ENCODE results near the gene ASPG.

Gene ASPG

GRCh38 chr14:104111301-104112112 lies 26.0 kb downstream of the ASPG start:
- Histone ChIP-seq H3K9ac (ENCODE audit: low read length) (no peak overlapping the region), H4K20me1 (ENCODE audit: insufficient read depth, low read length) (no peaks in the 10 kb centered on the region), H2AFZ (ENCODE audit: low read length) (no peak overlapping the region), H3F3A (ENCODE audit: insufficient read depth, low read length) (no peaks in the 10 kb centered on the region), H3K9me3 (replicated peaks; ENCODE audit: insufficient read depth, low read length) (no peaks in the 10 kb centered on the region), H3K4me1 (ENCODE audit: low read length) (no peaks in the 10 kb centered on the region), H3K79me2 (ENCODE audit: low read length) (no peaks in the 10 kb centered on the region), H3K4me2 (ENCODE audit: low read depth, low read length) (no peak overlapping the region), H3K36me3 (replicated peaks; ENCODE audit: insufficient read depth, low read length) (no peaks in the 10 kb centered on the region), H3K4me3 (ENCODE audit: low read length) (no peak overlapping the region), H3K27ac (ENCODE audit: low read length) (no peak overlapping the region), H3K27me3 (replicated peaks; ENCODE audit: insufficient read depth, low read length) (0 out of 2 replicates have a peak, but pooled peaks cover 4% of the 10 kb centered on the region), H3K9me2 (replicated peaks; ENCODE audit: insufficient read depth, low read length) (no peaks in the 10 kb centered on the region)
- DNase-seq = no peak
- TF ChIP-seq EZH2 (optimal IDR thresholded peaks at IDR 0.05; ENCODE audit: low read depth, low read length) (no peak), CTCF (IDR thresholded peaks at IDR 0.05; ENCODE audit: low read length) (no peak), EZH2phosphoT487 (IDR thresholded peaks at IDR 0.05; ENCODE audit: low read length) (no peak)

- H3K9me2 ChIP-seq (replicated peaks; ENCODE audit: insufficient read depth, low read length) = no peaks in the 10 kb centered on the region
- 0 out of 2 replicates have a peak, but pooled peaks cover 4% of the 10 kb centered on the region for H3K27me3 ChIP-seq (replicated peaks; ENCODE audit: insufficient read depth, low read length)
- H3K27ac ChIP-seq (ENCODE audit: low read length) = no peak overlapping the region
- H2AFZ ChIP-seq (ENCODE audit: low read length) = no peak overlapping the region
- H3F3A ChIP-seq (ENCODE audit: insufficient read depth, low read length) = no peaks in the 10 kb centered on the region
- H3K4me2 ChIP-seq (ENCODE audit: low read depth, low read length) = no peak overlapping the region
- no peaks in the 10 kb centered on the region for H3K4me1 ChIP-seq (ENCODE audit: low read length)
- H3K9me3 ChIP-seq (replicated peaks; ENCODE audit: insufficient read depth, low read length) = no peaks in the 10 kb centered on the region
- DNase-seq = no peak
- no peak overlapping the region for H3K4me3 ChIP-seq (ENCODE audit: low read length)
- no peaks in the 10 kb centered on the region for H4K20me1 ChIP-seq (ENCODE audit: insufficient read depth, low read length)
- no peaks in the 10 kb centered on the region for H3K79me2 ChIP-seq (ENCODE audit: low read length)
- TF ChIP-seq EZH2phosphoT487 (IDR thresholded peaks at IDR 0.05; ENCODE audit: low read length) (no peak), EZH2 (optimal IDR thresholded peaks at IDR 0.05; ENCODE audit: low read depth, low read length) (no peak), CTCF (IDR thresholded peaks at IDR 0.05; ENCODE audit: low read length) (no peak)
- H3K9ac ChIP-seq (ENCODE audit: low read length) = no peak overlapping the region
- H3K36me3 ChIP-seq (replicated peaks; ENCODE audit: insufficient read depth, low read length) = no peaks in the 10 kb centered on the region
Observed at GRCh38 chr14:104112113-104112505, 26.6 kb downstream of the ASPG start.

GRCh38 chr14:104112609-104113571 lies 27.4 kb downstream of the ASPG start:
- no peak overlapping the region for H2AFZ ChIP-seq (ENCODE audit: low read length)
- no peak overlapping the region for H3K4me3 ChIP-seq (ENCODE audit: low read length)
- 0 out of 2 replicates have a peak, but pooled peaks cover 4% of the 10 kb centered on the region for H3K27me3 ChIP-seq (replicated peaks; ENCODE audit: insufficient read depth, low read length)
- TF ChIP-seq CTCF (IDR thresholded peaks at IDR 0.05; ENCODE audit: low read length) (no peak), EZH2phosphoT487 (IDR thresholded peaks at IDR 0.05; ENCODE audit: low read length) (no peak), EZH2 (optimal IDR thresholded peaks at IDR 0.05; ENCODE audit: low read depth, low read length) (no peak)
- H3K9me2 ChIP-seq (replicated peaks; ENCODE audit: insufficient read depth, low read length) = no peaks in the 10 kb centered on the region
- H3K79me2 ChIP-seq (ENCODE audit: low read length) = no peaks in the 10 kb centered on the region
- H3K9me3 ChIP-seq (replicated peaks; ENCODE audit: insufficient read depth, low read length) = no peaks in the 10 kb centered on the region
- H3K36me3 ChIP-seq (replicated peaks; ENCODE audit: insufficient read depth, low read length) = no peaks in the 10 kb centered on the region
- no peak overlapping the region for H3K9ac ChIP-seq (ENCODE audit: low read length)
- DNase-seq = no peak
- no peaks in the 10 kb centered on the region for H4K20me1 ChIP-seq (ENCODE audit: insufficient read depth, low read length)
- no peak overlapping the region for H3K4me2 ChIP-seq (ENCODE audit: low read depth, low read length)
- H3F3A ChIP-seq (ENCODE audit: insufficient read depth, low read length) = no peaks in the 10 kb centered on the region
- H3K27ac ChIP-seq (ENCODE audit: low read length) = no peak overlapping the region
- no peaks in the 10 kb centered on the region for H3K4me1 ChIP-seq (ENCODE audit: low read length)
